Measurements from ENCODE around the gene GRID1. TPM values are rescaled to one million over a fixed set of nuclear protein-coding genes. Genes with fewer than 3 reads are reported as not detected.

Gene GRID1
- polyA plus RNA-seq, 1 donor (not counting 4 experiments of a cell fraction or from before 2014, with no cell fraction given) = 0.01 TPM

- FAIRE-seq (no peak), DNase-seq (ENCODE audit: low read depth, low spot score) (no peak)
- TF ChIP-seq EZH2 (IDR thresholded peaks at IDR 0.05; ENCODE audit: low read length) (no peak), CTCF (optimal IDR thresholded peaks at IDR 0.05 in 1 of 3, IDR thresholded peaks at IDR 0.05 in 1 of 3, conservative IDR thresholded peaks at IDR 0.05 in 1 of 3; ENCODE audit: extremely low read depth in 1 of 3, insufficient read depth in 2 of 3, low read length in 3 of 3) (no peak)
- Histone ChIP-seq H3K9me1 (ENCODE audit: control insufficient read depth, extremely low read depth, insufficient read depth, low read length) (no peaks in the 10 kb centered on the region), H3K79me2 (ENCODE audit: control insufficient read depth, insufficient read depth, low read length) (no peaks in the 10 kb centered on the region), H3K4me1 (ENCODE audit: control insufficient read depth, extremely low read depth, insufficient read depth, low read length) (no peaks in the 10 kb centered on the region), H3K36me3 (ENCODE audit: control insufficient read depth in 2 of 2, extremely low read depth in 1 of 2, insufficient read depth in 2 of 2, low read length in 2 of 2) (no peaks in the 10 kb centered on the region), H3K27me3 (ENCODE audit: control insufficient read depth, extremely low read depth, insufficient read depth, low read length) (no peaks in the 10 kb centered on the region), H3K9me3 (ENCODE audit: control insufficient read depth, low read depth, low read length) (no peaks in the 10 kb centered on the region), H3K4me2 (ENCODE audit: control insufficient read depth, extremely low read depth, insufficient read depth, low read depth, low read length) (no peak overlapping the region), H3K27ac (ENCODE audit: control insufficient read depth, insufficient read depth, low read length) (no peak overlapping the region), H3K4me3 (ENCODE audit: control insufficient read depth in 2 of 3, extremely low read depth in 1 of 3, insufficient read depth in 2 of 3, low read depth in 1 of 3, low read length in 3 of 3) (no peak overlapping the region), H3K9ac (ENCODE audit: control insufficient read depth, extremely low read depth, insufficient read depth, low read length) (no peak overlapping the region), H2AFZ (ENCODE audit: control insufficient read depth, low read length) (no peak overlapping the region), H4K20me1 (ENCODE audit: control insufficient read depth, extremely low read depth, insufficient read depth, low read length) (no peaks in the 10 kb centered on the region)
- dilution Hi-C loops (cut with MboI; ENCODE audit: extremely low pct_ligation_motif_present, low sequenced_read_pairs) = no loop called here
Measured at GRCh38 chr10:86204421-86205305, 161.9 kb downstream of the GRID1 start.

DNA sequence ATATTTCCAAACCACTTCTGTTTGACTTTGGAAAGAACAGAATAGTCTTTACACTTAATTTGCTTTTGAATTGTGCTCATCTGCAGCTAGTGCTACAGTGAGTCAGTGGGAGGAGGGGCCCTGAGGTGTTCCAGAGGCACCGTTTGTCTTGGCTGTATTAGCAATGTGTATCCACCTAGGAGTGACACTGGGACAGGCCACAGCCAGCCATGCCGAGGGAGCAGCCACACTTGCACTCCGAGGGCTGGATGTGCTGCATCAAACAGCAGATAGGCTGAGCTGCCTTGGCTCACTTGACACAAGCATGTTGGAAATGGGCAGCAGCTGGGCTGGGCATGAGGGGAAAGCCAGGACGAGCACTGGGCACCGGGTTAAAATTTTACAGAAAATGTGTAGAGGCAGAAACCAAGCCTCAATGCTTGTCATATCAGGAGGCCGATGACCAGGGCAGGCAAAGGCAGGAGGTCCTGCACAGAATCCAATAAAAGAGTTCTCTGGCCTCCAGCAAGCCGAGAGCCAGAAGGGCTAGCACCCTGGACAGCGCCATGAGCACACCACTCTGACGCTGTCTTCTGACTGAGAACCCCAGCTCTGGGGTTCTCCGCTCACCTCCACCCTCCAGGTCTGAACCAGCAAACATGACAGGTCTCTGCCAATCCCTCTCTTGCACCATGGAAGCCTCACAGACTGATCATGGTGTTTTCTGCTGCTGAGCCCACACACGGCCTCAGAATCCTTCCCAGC, 163.3 kb downstream of the GRID1 start:
- Histone ChIP-seq H3K4me2 (ENCODE audit: control insufficient read depth, extremely low read depth, insufficient read depth, low read depth, low read length) (no peak overlapping the region), H3K79me2 (ENCODE audit: control insufficient read depth, insufficient read depth, low read length) (no peaks in the 10 kb centered on the region), H3K27me3 (ENCODE audit: control insufficient read depth, extremely low read depth, insufficient read depth, low read length) (no peaks in the 10 kb centered on the region), H3K9me1 (ENCODE audit: control insufficient read depth, extremely low read depth, insufficient read depth, low read length) (no peaks in the 10 kb centered on the region), H3K27ac (ENCODE audit: control insufficient read depth, insufficient read depth, low read length) (no peak overlapping the region), H3K4me3 (ENCODE audit: control insufficient read depth in 2 of 3, extremely low read depth in 1 of 3, insufficient read depth in 2 of 3, low read depth in 1 of 3, low read length in 3 of 3) (no peak overlapping the region), H4K20me1 (ENCODE audit: control insufficient read depth, extremely low read depth, insufficient read depth, low read length) (no peaks in the 10 kb centered on the region), H3K9me3 (ENCODE audit: control insufficient read depth, low read depth, low read length) (no peaks in the 10 kb centered on the region), H3K36me3 (ENCODE audit: control insufficient read depth in 2 of 2, extremely low read depth in 1 of 2, insufficient read depth in 2 of 2, low read length in 2 of 2) (no peaks in the 10 kb centered on the region), H3K4me1 (ENCODE audit: control insufficient read depth, extremely low read depth, insufficient read depth, low read length) (no peaks in the 10 kb centered on the region), H3K9ac (ENCODE audit: control insufficient read depth, extremely low read depth, insufficient read depth, low read length) (no peak overlapping the region), H2AFZ (ENCODE audit: control insufficient read depth, low read length) (no peak overlapping the region)
- TF ChIP-seq CTCF (optimal IDR thresholded peaks at IDR 0.05 in 1 of 3, IDR thresholded peaks at IDR 0.05 in 1 of 3, conservative IDR thresholded peaks at IDR 0.05 in 1 of 3; ENCODE audit: extremely low read depth in 1 of 3, insufficient read depth in 2 of 3, low read length in 3 of 3) = no peak
- no peak for TF ChIP-seq EZH2 (IDR thresholded peaks at IDR 0.05; ENCODE audit: low read length)
- no peak for FAIRE-seq
- no peak for DNase-seq (ENCODE audit: low read depth, low spot score)
- dilution Hi-C loops (cut with MboI; ENCODE audit: extremely low pct_ligation_motif_present, low sequenced_read_pairs) = no loop called here
